GM12892 (cell line): ENCODE measurements around the gene ZNF474.

Experiments used
- POLR2A ChIP-seq: IDR thresholded peaks from 2 replicates; pipeline ENCODE4 v1.6.1; 2011; ENCODE audit warnings: low read depth, low read length, control low read depth
- TAF1 ChIP-seq: IDR thresholded peaks from 2 replicates; pipeline ENCODE4 v1.6.1; 2011; ENCODE audit warnings: low read depth, mild to moderate bottlenecking, control low read depth, low read length, borderline replicate concordance

DNA sequence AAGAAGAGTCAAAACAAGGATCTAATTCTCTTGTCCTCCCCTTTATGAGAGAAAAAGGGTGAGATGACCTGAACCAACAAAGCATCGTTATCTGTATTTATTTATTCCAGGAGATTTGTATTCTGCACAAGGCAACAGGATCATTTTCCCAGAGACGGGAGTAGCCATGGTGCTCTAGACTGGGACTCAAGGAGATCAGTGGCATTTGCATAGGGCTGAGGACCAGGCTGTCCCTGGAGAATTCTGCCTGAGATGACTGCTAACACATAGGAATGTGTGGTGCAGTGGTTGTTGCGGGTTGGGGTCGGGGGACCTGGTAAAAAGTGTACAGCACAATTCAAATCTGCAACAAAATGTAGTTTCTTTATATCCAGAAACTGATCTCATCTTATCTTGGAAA, 22.3 kb upstream of the ZNF474 start:
- TF ChIP-seq POLR2A (no peak), TAF1 (no peak)
